ENCODE data around the gene COL8A2.

DNA sequence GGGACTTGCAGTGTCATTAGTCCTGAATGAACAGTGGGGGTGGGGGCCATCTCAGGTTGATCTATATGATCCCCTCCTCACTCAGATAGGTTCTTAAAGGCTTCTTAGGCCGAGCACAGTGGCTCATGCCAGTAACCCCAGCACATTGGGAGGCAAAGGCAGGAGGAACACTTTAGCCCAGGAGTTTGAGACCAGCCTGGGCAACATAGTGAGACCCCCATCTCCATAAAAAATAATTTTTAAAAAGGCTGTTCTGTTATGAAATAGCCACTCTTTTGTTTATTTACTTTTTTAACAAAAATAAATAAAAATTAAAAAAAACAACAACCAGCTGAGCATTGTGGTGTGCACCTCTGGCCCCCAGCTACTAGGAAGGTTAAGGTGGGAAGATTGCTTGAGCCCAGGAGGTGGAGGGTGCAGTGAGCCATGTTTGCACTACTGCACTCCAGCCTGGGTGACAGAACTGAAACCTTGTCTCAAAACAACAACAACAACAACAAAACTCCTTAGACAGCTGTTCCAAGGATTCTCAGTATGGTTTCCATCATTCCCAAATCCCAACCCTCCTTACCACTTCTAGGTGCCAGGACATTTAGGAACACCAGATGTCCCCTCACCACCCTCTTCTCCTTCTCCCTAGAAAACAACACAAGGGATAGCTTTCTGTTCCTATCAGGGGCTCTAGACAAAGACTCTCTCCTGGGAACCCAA lies 26.3 kb upstream of the COL8A2 start:
- TF ChIP-seq, protein P1, sequence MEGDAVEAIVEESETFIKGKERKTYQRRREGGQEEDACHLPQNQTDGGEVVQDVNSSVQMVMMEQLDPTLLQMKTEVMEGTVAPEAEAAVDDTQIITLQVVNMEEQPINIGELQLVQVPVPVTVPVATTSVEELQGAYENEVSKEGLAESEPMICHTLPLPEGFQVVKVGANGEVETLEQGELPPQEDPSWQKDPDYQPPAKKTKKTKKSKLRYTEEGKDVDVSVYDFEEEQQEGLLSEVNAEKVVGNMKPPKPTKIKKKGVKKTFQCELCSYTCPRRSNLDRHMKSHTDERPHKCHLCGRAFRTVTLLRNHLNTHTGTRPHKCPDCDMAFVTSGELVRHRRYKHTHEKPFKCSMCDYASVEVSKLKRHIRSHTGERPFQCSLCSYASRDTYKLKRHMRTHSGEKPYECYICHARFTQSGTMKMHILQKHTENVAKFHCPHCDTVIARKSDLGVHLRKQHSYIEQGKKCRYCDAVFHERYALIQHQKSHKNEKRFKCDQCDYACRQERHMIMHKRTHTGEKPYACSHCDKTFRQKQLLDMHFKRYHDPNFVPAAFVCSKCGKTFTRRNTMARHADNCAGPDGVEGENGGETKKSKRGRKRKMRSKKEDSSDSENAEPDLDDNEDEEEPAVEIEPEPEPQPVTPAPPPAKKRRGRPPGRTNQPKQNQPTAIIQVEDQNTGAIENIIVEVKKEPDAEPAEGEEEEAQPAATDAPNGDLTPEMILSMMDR (IDR thresholded peaks at IDR 0.05) = no peak
- TF ChIP-seq SIN3A (IDR thresholded peaks at IDR 0.05; ENCODE audit: borderline replicate concordance, insufficient read depth, low read depth, low read length) = no peak

All from Panc1 (cell line).